ENCODE data around the gene PARP15.

DNA sequence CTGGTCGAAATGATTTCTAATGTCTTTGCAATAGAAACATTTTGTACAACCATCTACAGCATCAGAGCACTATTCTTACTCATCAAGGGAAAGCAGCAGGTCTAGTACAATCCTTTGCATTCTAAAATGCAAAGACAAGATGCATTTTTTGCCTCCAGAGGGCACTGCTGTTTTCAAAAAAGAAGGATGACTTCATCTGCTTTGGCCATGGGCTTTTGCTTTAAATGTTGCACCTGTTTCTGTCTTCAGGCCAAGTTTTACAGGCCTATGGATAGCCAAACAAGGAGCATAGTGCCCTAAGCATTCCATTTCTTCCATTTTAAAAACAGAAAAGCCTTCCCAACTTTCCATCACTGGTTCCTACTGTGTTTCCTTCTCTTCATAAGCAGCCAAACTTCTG lies 16.8 kb upstream of the PARP15 start:
- TF ChIP-seq POLR2A (IDR thresholded peaks at IDR 0.05), result no peak
- TF ChIP-seq, protein P1, sequence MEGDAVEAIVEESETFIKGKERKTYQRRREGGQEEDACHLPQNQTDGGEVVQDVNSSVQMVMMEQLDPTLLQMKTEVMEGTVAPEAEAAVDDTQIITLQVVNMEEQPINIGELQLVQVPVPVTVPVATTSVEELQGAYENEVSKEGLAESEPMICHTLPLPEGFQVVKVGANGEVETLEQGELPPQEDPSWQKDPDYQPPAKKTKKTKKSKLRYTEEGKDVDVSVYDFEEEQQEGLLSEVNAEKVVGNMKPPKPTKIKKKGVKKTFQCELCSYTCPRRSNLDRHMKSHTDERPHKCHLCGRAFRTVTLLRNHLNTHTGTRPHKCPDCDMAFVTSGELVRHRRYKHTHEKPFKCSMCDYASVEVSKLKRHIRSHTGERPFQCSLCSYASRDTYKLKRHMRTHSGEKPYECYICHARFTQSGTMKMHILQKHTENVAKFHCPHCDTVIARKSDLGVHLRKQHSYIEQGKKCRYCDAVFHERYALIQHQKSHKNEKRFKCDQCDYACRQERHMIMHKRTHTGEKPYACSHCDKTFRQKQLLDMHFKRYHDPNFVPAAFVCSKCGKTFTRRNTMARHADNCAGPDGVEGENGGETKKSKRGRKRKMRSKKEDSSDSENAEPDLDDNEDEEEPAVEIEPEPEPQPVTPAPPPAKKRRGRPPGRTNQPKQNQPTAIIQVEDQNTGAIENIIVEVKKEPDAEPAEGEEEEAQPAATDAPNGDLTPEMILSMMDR (IDR thresholded peaks at IDR 0.05), result peak; percentile 29 to 67 (median 58)

Data from adrenal gland (tissue), 5 donors.